Measurements from ENCODE around the gene CPEB4.

Gene CPEB4

DNA sequence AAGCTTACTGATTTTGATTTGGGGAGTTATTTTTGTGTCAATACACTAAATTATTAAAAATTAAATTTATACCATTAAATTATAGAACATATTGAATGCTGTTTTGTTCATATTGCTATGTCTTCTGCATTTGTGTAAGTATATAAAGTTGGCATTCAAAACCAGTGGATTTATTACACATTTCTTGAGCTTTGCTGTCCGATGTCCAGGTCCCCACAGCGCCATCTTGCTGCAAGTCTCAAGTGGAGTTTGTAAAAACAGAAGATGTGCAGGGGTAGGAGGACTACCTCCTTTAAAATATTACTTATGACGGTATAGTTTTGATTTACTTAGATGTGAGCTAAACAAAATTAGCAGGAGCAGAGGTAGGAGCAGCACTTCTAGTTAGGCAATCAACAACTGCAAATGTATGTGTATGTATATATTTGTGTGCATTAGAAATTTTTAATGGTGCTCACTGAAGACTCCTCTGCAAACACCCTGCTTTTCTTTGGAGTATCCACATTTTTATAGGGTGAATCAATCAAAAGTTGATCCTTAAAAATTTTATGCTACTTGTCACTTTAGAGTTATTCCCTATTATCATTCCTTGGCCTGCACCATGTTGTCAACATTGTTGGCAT lies 37.4 kb downstream of the CPEB4 start:
- H3K27ac ChIP-seq: peak overlapping the region; percentile 66
- H3K27me3 ChIP-seq: no peaks in the 10 kb centered on the region
- H3K4me1 ChIP-seq (ENCODE audit: control insufficient read depth in 1 of 2, insufficient read depth in 1 of 2, low read depth in 1 of 2, low read length in 1 of 2): peaks cover 61 to 75% of the 10 kb centered on the region in 2 experiments
- peaks cover 13% of the 10 kb centered on the region for H3K36me3 ChIP-seq
- TF ChIP-seq, protein P1, sequence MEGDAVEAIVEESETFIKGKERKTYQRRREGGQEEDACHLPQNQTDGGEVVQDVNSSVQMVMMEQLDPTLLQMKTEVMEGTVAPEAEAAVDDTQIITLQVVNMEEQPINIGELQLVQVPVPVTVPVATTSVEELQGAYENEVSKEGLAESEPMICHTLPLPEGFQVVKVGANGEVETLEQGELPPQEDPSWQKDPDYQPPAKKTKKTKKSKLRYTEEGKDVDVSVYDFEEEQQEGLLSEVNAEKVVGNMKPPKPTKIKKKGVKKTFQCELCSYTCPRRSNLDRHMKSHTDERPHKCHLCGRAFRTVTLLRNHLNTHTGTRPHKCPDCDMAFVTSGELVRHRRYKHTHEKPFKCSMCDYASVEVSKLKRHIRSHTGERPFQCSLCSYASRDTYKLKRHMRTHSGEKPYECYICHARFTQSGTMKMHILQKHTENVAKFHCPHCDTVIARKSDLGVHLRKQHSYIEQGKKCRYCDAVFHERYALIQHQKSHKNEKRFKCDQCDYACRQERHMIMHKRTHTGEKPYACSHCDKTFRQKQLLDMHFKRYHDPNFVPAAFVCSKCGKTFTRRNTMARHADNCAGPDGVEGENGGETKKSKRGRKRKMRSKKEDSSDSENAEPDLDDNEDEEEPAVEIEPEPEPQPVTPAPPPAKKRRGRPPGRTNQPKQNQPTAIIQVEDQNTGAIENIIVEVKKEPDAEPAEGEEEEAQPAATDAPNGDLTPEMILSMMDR (IDR thresholded peaks at IDR 0.05): peak; percentile 33
- no peak overlapping the region for H3K4me3 ChIP-seq (ENCODE audit: low read depth in 1 of 2, low read length in 1 of 2)
- H3K9me3 ChIP-seq: no peaks in the 10 kb centered on the region

DNA sequence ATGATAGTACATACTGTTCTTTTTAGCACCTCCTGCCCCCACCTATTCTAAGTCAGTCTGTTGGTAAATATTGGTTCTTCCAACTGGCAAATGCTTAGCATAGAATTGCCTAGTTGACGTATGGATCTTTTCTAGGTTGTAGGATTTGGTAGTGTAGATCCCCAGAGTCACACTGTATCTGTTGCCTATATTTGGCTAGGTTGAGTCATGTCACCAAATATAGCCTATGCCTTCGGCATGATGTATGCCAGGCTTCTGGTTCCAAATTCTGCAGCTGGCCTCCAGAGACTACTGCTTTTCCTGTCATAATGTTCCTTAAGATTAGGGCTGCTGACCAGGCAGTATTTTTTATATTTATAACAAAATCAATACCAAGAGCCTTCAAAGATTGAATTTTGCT lies 38.2 kb downstream of the CPEB4 start:
- Histone ChIP-seq H3K4me3 (ENCODE audit: low read depth in 1 of 2, low read length in 1 of 2) (no peak overlapping the region), H3K27ac (no peak overlapping the region), H3K36me3 (peaks cover 13% of the 10 kb centered on the region), H3K9me3 (no peaks in the 10 kb centered on the region), H3K4me1 (ENCODE audit: control insufficient read depth in 1 of 2, insufficient read depth in 1 of 2, low read depth in 1 of 2, low read length in 1 of 2) (peaks cover 53 to 67% of the 10 kb centered on the region in 2 experiments), H3K27me3 (no peaks in the 10 kb centered on the region)
- TF ChIP-seq, protein P1 (IDR thresholded peaks at IDR 0.05): no peak

DNA sequence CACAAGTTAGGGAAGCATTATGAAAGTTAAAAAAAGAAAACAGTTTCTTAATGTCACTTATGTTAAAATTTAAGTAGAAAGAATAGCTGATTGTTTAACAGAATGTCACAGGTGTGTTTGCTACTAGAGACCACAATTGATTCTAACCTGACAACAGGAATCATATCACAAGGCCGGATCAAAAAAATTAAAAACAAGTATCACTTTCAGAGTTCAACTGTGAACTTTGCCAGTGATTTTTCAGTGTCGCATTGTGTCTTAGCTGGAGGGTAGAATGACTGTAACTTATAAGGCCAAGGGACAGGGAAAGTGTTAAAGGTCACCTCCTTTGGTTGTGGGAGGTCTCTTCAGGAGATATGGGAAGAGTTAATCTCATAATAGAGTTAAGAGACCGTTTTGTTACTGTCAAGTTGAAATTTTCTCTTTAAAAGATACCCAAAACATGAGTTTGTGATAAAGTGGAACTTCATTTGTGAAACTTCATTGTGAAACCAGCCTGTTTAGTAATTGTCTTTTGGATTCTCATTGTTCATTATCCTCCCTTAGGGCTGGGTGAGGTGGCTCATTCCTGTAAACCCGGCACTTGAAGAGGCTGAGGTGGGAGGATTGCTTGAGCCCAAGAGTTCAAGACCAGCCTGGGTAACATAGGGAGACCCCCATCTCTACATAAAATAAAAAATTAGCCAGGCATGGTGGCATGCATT lies 40.9 kb downstream of the CPEB4 start:
- H3K9me3 ChIP-seq: no peaks in the 10 kb centered on the region
- no peak overlapping the region for H3K4me3 ChIP-seq (ENCODE audit: low read depth in 1 of 2, low read length in 1 of 2)
- H3K36me3 ChIP-seq: peaks cover 8% of the 10 kb centered on the region
- H3K27me3 ChIP-seq: no peaks in the 10 kb centered on the region
- H3K27ac ChIP-seq: peak overlapping the region; percentile 81
- TF ChIP-seq, protein P1 (IDR thresholded peaks at IDR 0.05): no peak
- peaks cover 32 to 58% of the 10 kb centered on the region in 2 experiments for H3K4me1 ChIP-seq (ENCODE audit: control insufficient read depth in 1 of 2, insufficient read depth in 1 of 2, low read depth in 1 of 2, low read length in 1 of 2)

DNA sequence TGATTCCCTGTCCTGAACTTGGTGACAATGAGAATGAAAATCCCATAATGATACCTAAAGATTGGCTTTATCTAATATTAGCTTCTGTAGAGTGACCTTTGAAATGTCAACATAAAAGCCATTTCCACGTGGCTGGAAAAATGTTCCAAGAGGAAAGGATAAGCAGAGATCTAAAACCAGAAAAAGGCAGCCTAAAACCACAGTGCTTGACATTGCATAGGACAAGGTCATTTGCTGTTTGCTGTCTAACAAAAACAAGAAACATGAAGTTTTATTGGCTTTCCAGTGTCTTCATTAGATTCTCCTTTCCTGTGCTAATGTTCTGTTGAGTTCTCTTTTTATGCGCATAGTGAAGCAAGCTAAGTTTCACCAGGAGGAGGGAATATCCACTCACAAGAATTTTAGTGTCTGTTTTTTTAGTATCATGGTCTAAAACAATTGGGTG lies 44.6 kb downstream of the CPEB4 start:
- Histone ChIP-seq H3K27ac (peak overlapping the region; percentile 36), H3K36me3 (peaks cover 4% of the 10 kb centered on the region), H3K9me3 (no peaks in the 10 kb centered on the region), H3K4me1 (ENCODE audit: control insufficient read depth in 1 of 2, insufficient read depth in 1 of 2, low read depth in 1 of 2, low read length in 1 of 2) (peaks cover 43 to 55% of the 10 kb centered on the region in 2 experiments), H3K4me3 (ENCODE audit: low read depth in 1 of 2, low read length in 1 of 2) (no peak overlapping the region), H3K27me3 (no peaks in the 10 kb centered on the region)
- TF ChIP-seq, protein P1 (IDR thresholded peaks at IDR 0.05): no peak

DNA sequence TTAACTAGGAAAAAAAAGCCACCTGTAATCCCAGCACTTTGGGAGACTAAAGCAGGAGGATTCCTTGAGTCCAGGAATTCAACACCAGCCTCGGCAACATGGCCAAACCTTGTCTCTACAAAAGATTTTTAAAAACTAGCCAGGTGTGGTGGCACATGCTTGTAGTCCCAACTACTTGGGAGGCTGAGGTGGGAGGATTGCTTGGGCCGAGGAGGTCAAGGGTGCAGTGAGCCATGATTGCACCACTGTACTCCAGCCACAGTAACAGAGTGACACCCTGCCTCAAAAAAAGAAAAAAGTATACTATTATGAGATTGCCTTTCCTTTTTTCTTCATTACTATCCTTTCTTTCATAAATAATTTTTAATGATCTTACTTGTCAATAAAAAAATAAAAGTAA lies 45.8 kb downstream of the CPEB4 start:
- Histone ChIP-seq H3K27ac (no peak overlapping the region), H3K36me3 (peaks cover 4% of the 10 kb centered on the region), H3K9me3 (no peaks in the 10 kb centered on the region), H3K27me3 (no peaks in the 10 kb centered on the region), H3K4me3 (ENCODE audit: low read depth in 1 of 2, low read length in 1 of 2) (no peak overlapping the region), H3K4me1 (ENCODE audit: control insufficient read depth in 1 of 2, insufficient read depth in 1 of 2, low read depth in 1 of 2, low read length in 1 of 2) (peaks cover 46 to 56% of the 10 kb centered on the region in 2 experiments)
- TF ChIP-seq, protein P1 (IDR thresholded peaks at IDR 0.05): no peak
